Progenitor cell of endocrine pancreas (in vitro differentiated cells): ENCODE results near the gene PAPPA. TPM values are rescaled to one million over a fixed set of nuclear protein-coding genes. Genes with fewer than 3 reads are reported as not detected.

Experiments used
- DNase-seq: peaks from one replicate; pipeline ENCODE4 v3.0.0; 2021; ENCODE audit warnings: low spot score; ENCODE audit not compliant: unreplicated experiment
- H3K27ac Mint-ChIP-seq: 2 replicates; pipeline ENCODE4 v1.8.0; 2021; ENCODE audit warnings: mild to moderate bottlenecking, moderate library complexity, mixed read lengths
- H3K27me3 Mint-ChIP-seq: 2 replicates; pipeline ENCODE4 v1.8.0; 2021; ENCODE audit warnings: mixed read lengths
- H3K36me3 Mint-ChIP-seq: 2 replicates; pipeline ENCODE4 v1.8.0; 2022; ENCODE audit warnings: mixed read lengths; ENCODE audit not compliant: insufficient read depth
- H3K4me1 Mint-ChIP-seq: 2 replicates; pipeline ENCODE4 v1.8.0; 2021; ENCODE audit warnings: low read depth, mixed read lengths
- H3K4me3 Mint-ChIP-seq: 2 replicates; pipeline ENCODE4 v1.8.0; 2021; ENCODE audit warnings: low read depth, mild to moderate bottlenecking, moderate library complexity, mixed read lengths
- H3K9me3 Mint-ChIP-seq: 2 replicates; pipeline ENCODE4 v1.8.0; 2021; ENCODE audit warnings: low read depth, mixed read lengths
- total RNA-seq: library from RNA; stranded (reverse); gene quantifications from 2 replicates; pipeline ENCODE4 v1.2.1, GENCODE V29; 2021
- TF ChIP-seq, protein P1 (sequence below): fragments of 200-600 bp; sonication (generic); IDR thresholded peaks from one replicate; pipeline ENCODE4 v1.5.0; 2021; ENCODE audit warnings: antibody characterized with exemption, mild to moderate bottlenecking; ENCODE audit not compliant: unreplicated experiment

Gene PAPPA
- total RNA-seq, 1 donor from 2014 or later = 0.36 TPM

DNA sequence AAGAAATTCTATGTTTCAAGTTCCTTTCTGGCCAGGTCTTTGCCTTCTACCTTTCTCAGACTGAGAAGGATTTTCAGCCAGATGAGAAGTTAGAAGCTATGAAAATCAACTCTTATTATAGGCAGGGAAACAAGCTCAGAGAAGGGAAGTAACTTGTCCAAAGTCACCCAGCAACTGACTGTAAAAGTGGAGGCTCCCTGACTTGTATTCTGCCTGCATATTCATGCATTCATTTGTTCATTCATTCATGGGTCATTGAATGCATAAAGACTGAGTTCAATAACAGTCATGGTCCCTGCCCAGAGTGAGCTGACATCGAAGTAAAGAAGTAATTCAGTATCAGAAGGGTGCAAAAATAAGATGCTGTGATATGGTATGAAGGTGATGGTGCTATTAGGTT lies 239.6 kb downstream of the PAPPA start:
- no peaks in the 10 kb centered on the region for H3K4me1 Mint-ChIP-seq
- no peak for DNase-seq
- no peak overlapping the region for H3K27ac Mint-ChIP-seq
- TF ChIP-seq, protein P1, sequence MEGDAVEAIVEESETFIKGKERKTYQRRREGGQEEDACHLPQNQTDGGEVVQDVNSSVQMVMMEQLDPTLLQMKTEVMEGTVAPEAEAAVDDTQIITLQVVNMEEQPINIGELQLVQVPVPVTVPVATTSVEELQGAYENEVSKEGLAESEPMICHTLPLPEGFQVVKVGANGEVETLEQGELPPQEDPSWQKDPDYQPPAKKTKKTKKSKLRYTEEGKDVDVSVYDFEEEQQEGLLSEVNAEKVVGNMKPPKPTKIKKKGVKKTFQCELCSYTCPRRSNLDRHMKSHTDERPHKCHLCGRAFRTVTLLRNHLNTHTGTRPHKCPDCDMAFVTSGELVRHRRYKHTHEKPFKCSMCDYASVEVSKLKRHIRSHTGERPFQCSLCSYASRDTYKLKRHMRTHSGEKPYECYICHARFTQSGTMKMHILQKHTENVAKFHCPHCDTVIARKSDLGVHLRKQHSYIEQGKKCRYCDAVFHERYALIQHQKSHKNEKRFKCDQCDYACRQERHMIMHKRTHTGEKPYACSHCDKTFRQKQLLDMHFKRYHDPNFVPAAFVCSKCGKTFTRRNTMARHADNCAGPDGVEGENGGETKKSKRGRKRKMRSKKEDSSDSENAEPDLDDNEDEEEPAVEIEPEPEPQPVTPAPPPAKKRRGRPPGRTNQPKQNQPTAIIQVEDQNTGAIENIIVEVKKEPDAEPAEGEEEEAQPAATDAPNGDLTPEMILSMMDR = no peak
- no peaks in the 10 kb centered on the region for H3K27me3 Mint-ChIP-seq
- no peak overlapping the region for H3K4me3 Mint-ChIP-seq
- no peaks in the 10 kb centered on the region for H3K9me3 Mint-ChIP-seq
- peaks cover 1% of the 10 kb centered on the region for H3K36me3 Mint-ChIP-seq

DNA sequence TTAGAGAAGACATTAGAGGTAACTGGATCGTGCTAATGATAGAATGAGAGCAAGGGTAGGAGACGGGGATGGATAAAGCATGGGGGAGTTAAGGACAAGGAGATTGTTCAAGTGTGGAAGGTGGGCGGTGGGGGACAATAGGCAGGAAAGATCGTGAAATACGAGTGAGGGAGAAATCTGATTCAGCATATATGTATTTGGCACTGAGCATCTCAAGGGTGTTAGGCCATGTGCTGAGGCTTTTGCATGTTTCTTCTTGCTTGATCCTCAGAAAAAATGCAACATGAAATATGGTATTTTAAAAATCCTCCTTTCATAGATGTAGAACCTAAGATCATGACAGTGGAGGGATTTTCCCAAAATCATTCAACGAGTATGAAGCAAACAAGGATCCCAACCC lies 240.5 kb downstream of the PAPPA start:
- H3K4me3 Mint-ChIP-seq = no peak overlapping the region
- TF ChIP-seq, protein P1 = no peak
- no peaks in the 10 kb centered on the region for H3K27me3 Mint-ChIP-seq
- no peak for DNase-seq
- H3K27ac Mint-ChIP-seq = no peak overlapping the region
- no peaks in the 10 kb centered on the region for H3K9me3 Mint-ChIP-seq
- peaks cover 1% of the 10 kb centered on the region for H3K36me3 Mint-ChIP-seq
- H3K4me1 Mint-ChIP-seq = no peaks in the 10 kb centered on the region

DNA sequence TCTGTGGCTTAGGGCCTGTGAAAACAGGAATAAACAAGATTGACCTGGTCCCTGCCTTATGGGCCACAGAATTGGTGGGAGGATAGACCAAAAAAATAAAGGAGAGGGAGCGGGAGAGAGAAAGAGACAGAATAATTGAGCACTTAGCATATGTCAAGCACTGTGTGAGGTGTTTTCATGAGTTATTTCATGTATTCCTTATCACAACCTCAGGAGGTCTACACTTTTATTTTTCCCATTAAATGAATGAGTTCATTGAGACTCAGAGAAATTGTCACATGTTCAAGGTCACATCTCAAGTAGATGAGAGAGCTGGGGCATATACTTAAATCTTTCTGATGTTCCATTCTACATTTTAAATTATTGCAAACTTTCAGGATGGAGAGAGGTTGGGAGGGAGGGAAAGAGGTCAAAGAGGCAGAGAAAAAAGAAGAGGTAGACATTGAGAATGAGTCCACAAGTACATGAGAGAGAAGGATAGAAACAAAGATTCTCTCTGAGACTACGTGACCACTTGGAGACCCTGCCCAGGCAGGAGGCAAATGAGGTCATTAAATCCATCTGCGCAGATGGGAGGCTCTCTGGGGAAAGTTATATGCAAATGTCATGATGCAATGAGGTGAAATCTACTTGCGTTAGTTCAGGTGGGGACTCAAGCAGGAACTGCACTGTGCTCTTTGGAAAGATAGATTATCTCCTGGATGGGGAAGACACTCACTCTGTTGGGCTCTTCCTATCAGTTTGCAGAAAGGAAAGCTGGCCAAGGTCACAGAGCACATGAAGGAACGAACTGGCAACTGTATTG lies 241.5 kb downstream of the PAPPA start:
- TF ChIP-seq, protein P1 = no peak
- Mint-ChIP-seq H3K27ac (no peak overlapping the region), H3K9me3 (no peaks in the 10 kb centered on the region), H3K36me3 (peaks cover 1% of the 10 kb centered on the region), H3K4me3 (no peak overlapping the region), H3K4me1 (no peaks in the 10 kb centered on the region), H3K27me3 (no peaks in the 10 kb centered on the region)
- no peak for DNase-seq

DNA sequence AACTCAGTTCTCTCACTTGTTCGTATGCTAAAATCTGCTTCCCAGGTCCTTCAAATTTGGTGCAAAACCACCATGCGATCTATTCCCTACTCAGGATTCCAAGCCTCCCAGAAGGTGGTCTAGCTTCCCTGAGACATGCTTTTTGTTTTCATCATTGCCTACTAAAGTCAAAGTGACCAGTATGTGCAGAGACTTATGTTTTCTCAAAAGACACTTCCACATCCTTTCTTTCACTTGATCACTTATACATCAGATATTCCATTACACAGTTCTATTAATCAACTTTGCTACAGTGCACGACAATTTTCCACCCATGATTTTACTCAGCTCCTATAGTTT lies 242.1 kb downstream of the PAPPA start:
- Mint-ChIP-seq H3K9me3 (no peaks in the 10 kb centered on the region), H3K4me3 (no peak overlapping the region), H3K36me3 (peaks cover 1% of the 10 kb centered on the region), H3K27me3 (no peaks in the 10 kb centered on the region), H3K27ac (no peak overlapping the region), H3K4me1 (no peaks in the 10 kb centered on the region)
- DNase-seq = no peak
- TF ChIP-seq, protein P1 = no peak

DNA sequence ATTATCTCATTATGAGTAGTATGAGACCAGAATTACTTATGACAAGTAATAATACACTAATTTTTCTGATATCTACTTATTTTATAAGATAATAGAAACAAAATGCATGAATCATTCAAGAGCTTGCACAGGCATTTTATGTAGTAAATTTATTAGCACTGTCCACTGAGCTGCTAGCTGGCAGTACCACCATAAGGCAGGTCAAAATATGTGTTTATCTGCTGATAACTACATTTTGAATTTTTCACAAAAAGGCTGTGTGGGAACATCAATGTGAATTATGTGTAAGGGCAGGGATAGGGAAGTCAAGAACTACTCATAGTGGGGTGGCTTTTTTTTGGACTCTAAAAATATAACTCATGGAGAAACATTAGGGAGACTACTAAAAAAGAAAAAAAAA lies 249.6 kb downstream of the PAPPA start:
- Mint-ChIP-seq H3K27me3 (no peaks in the 10 kb centered on the region), H3K4me3 (no peak overlapping the region), H3K36me3 (no peaks in the 10 kb centered on the region), H3K9me3 (no peaks in the 10 kb centered on the region), H3K27ac (no peak overlapping the region), H3K4me1 (no peaks in the 10 kb centered on the region)
- TF ChIP-seq, protein P1 = no peak
- DNase-seq = no peak
